Left ventricle myocardium superior (tissue), 1 donor: ENCODE measurements around the gene TULP4. TPM values are rescaled to one million over a fixed set of nuclear protein-coding genes. Genes with fewer than 3 reads are reported as not detected.

Source experiments
- ATAC-seq: fragments of 200-7000 bp; cut with Tn5 transposase; one replicate; pipeline ENCODE4 v1.9.1; 2020; ENCODE audit warnings: mild to moderate bottlenecking, moderate library complexity
- DNase-seq: peaks from one replicate; pipeline ENCODE4 v3.0.0-alpha.2; 2020
- intact Hi-C: fragments of 100-400 bp; cut with micrococcal nuclease; formaldehyde crosslinking; loops from one replicate; pipeline ENCODE4 v1.11.0; 2022
- total RNA-seq: library from RNA; stranded (reverse); fragmentation: NEBNext Ultra II Directional; extraction: Animal tissue kit (Norgen Biotek cat#: 25700); gene quantifications from one replicate; pipeline ENCODE4 v1.2.1, GENCODE V29; 2021
- donor health status: DM: no; HTN: yes; CAD: no; lungs with severe emphysema.

The TULP4 gene
- total RNA-seq, 1 donor from 2014 or later, result 101 TPM

- peak; percentile 79 for DNase-seq
- intact Hi-C loops, result no loop called here
Observed at GRCh38 chr6:158408552-158409130, 96.4 kb downstream of the TULP4 start.

GRCh38 chr6:158409451-158409850, 97.2 kb downstream of the TULP4 start:
- DNase-seq, result peak; percentile 44
- intact Hi-C loops, result no loop called here
- peak; percentile 86 for ATAC-seq

More at GRCh38 chr6:158408552-158409130, 96.4 kb downstream of the TULP4 start:
- ATAC-seq, result peak; percentile 93

- intact Hi-C loops, result no loop called here
Observed at GRCh38 chr6:158410784-158411183, 98.5 kb downstream of the TULP4 start.

GRCh38 chr6:158411998-158412397, 99.7 kb downstream of the TULP4 start:
- DNase-seq (no peak), ATAC-seq (no peak)
- intact Hi-C loops, result no loop called here

More at GRCh38 chr6:158410784-158411183, 98.5 kb downstream of the TULP4 start:
- DNase-seq (no peak), ATAC-seq (peak; percentile 21)

GRCh38 chr6:158413028-158413427, 100.8 kb downstream of the TULP4 start:
- DNase-seq (no peak), ATAC-seq (no peak)
- intact Hi-C loops, result no loop called here

GRCh38 chr6:158413814-158414565, 101.7 kb downstream of the TULP4 start:
- ATAC-seq, result no peak
- intact Hi-C loops, result no loop called here
- DNase-seq, result no peak

- DNase-seq (no peak), ATAC-seq (peak; percentile 44)
- intact Hi-C loops, result no loop called here
Observed at GRCh38 chr6:158414851-158415262, 102.6 kb downstream of the TULP4 start.

GRCh38 chr6:158415666-158416065, 103.4 kb downstream of the TULP4 start:
- intact Hi-C loops, result no loop called here
- DNase-seq (no peak), ATAC-seq (no peak)

- DNase-seq (no peak), ATAC-seq (no peak)
- intact Hi-C loops, result no loop called here
Observed at GRCh38 chr6:158416883-158417759, 104.9 kb downstream of the TULP4 start.

- ATAC-seq, result no peak
- no peak for DNase-seq
- intact Hi-C loops, result no loop called here
Observed at GRCh38 chr6:158417760-158418098, 105.5 kb downstream of the TULP4 start.

GRCh38 chr6:158418501-158418900, 106.2 kb downstream of the TULP4 start:
- DNase-seq, result no peak
- intact Hi-C loops, result no loop called here
- no peak for ATAC-seq

GRCh38 chr6:158419339-158419909, 107.2 kb downstream of the TULP4 start:
- ATAC-seq, result no peak
- DNase-seq, result no peak
- intact Hi-C loops, result no loop called here

- ATAC-seq (no peak), DNase-seq (no peak)
- intact Hi-C loops, result no loop called here
Observed at GRCh38 chr6:158421381-158421780, 109.1 kb downstream of the TULP4 start.

- intact Hi-C loops, result no loop called here
- DNase-seq (no peak), ATAC-seq (no peak)
Observed at GRCh38 chr6:158422629-158423238, 110.5 kb downstream of the TULP4 start.

GRCh38 chr6:158431036-158431435, 118.8 kb downstream of the TULP4 start:
- no peak for DNase-seq
- intact Hi-C loops, result no loop called here
- ATAC-seq, result no peak

- intact Hi-C loops, result no loop called here
- ATAC-seq, result peak; percentile 47
Observed at GRCh38 chr6:158431560-158431959, 119.3 kb downstream of the TULP4 start.

GRCh38 chr6:158437571-158437970, 125.3 kb downstream of the TULP4 start:
- intact Hi-C loops, result no loop called here
- ATAC-seq (no peak), DNase-seq (no peak)

More at GRCh38 chr6:158431560-158431959, 119.3 kb downstream of the TULP4 start:
- DNase-seq, result no peak

- DNase-seq (no peak), ATAC-seq (no peak)
- intact Hi-C loops, result no loop called here
Observed at GRCh38 chr6:158438226-158438625, 126.0 kb downstream of the TULP4 start.

GRCh38 chr6:158439255-158439654, 127.0 kb downstream of the TULP4 start:
- ATAC-seq (no peak), DNase-seq (no peak)
- intact Hi-C loops, result no loop called here
